Measurements from ENCODE around the gene NT5DC3.
A peak's percentile ranks its signal among the peaks of the same experiment; 100 is the strongest.

Gene NT5DC3
- total RNA-seq, result 3.8 to 15.3 (median 7.0) reads per million in 18 experiments

DNA sequence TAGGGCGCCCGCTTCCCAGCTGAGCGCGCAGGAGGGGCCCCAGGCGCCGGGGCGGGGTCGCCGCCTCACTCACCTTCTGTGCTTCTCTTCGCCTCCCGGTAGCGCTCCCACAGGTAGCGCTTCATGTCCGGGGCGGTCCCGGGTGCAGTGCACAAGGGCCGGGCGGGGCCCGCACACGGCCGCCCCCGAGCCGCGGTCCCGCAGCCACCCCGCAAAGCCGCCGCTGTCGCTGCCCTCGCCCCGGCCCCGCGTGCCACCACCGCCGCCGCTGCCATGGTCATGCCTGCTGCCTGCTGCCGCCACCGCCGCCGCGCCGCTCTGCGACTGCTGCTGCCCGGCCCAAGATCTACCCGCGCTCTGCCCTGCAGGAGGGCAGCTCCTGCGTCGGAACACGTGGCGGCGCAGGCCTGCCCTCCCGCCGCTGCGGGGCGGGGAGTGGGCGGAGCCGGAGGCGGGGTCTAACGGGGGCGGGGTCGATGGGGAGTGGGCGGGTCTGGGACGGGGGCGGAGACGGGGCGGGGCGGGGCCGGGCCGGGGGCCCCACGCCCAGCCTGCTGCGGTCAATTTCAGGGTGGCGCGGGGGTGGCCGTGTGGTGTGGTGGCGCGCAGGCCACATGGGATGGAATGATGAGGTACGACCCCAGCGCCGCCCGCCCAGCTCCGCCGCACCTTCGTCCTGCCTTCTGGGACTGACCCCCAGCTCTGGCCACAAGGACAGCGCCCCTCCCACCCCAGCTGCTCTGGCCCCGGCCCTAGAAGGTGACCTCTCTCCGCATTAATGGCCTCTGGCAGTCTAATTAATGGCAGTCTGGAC, at the start of gene NT5DC3:
Gene NT5DC3, minus strand, starts transcription at position 359 of the 814 bp plus-strand sequence. Its CDS starts 78 bp downstream, at position 281.
- peak; percentile 84 to 89 for DNase-seq

DNA sequence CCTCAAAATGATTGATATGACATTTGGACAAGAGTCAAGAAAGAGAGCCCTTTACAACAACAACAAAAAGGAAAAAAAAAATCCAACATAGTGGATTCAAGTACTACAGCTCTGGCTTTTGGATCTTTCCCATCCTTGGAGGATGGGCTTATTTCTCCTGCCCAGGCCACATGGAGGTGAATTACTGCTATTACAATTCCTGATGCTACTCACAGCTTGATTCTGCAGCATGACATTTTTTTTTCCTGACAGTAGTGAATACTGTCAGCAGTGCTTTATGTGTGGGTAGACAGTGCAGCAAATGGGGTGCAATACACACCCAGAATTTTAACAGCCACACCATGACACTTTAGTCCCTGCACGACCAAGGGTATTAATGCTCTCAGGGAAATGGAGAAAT, 46.7 kb upstream of the NT5DC3 start:
- no peak for DNase-seq

- DNase-seq, result no peak
Observed at GRCh38 chr12:103886195-103886797, 45.3 kb upstream of the NT5DC3 start.

DNA sequence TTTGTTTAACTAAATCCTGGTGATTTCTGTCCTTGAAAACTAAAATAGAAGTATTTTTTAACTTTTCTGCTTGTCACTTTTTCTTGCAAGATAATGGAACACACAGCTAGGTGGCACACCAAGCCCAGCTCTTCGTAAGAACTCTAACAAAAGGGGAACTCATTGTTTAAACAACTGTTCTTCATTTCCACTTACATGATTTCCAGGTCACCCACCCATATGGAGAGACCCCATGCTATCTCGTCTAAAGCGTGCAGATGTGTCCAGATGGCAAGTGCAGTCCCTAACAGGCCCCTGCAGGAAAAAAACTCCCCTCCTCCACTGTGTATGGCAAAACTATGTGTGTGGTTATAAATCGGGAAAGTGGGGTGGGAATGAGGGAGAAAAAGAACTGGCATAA, 43.3 kb upstream of the NT5DC3 start:
- DNase-seq, result peak; percentile 65 to 67

DNA sequence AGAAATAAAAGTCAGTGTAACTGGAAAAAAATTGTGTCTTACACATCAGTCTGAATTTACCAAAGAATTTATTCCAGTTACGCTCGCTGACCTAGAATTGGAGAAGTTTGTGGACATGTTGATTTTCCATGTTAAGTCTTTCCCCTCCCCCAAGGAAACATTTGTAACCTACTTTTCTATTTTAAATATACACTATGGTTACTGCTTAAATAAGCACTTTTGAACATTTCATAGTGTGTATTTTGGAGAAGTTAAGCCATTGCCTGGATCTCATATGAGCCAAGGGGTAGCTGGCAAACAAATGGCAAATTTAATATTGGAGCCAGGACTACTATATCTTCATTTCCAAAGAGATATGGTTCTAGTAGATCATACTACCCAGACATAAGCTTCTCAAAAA, 42.9 kb upstream of the NT5DC3 start:
- no peak for DNase-seq

- DNase-seq, result no peak
Observed at GRCh38 chr12:103882861-103883596, 42.0 kb upstream of the NT5DC3 start.

DNA sequence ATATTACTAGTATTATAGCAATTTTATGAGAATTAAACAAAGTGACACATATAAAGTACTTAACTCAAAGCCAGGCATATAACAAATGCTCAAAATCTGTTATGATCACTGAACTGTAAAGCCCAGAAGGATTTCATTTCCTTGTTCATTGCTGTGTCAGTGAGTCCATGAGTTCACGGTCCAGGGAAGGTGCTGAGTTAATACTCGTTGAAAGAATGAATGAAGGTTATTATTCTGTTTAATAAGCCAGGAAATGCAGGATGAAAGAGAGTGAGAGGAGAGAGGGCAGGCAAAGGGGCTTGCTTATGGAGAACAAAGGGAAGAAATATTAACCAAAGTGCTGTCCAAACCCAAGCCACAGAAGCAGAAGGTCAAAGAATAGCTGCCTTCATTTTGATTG, 40.2 kb upstream of the NT5DC3 start:
- no peak for DNase-seq

- DNase-seq, result no peak
Observed at GRCh38 chr12:103880299-103881142, 39.5 kb upstream of the NT5DC3 start.

GRCh38 chr12:103879878-103880277, 38.8 kb upstream of the NT5DC3 start:
- DNase-seq, result no peak

- DNase-seq, result no peak
Observed at GRCh38 chr12:103879048-103879692, 38.1 kb upstream of the NT5DC3 start.

DNA sequence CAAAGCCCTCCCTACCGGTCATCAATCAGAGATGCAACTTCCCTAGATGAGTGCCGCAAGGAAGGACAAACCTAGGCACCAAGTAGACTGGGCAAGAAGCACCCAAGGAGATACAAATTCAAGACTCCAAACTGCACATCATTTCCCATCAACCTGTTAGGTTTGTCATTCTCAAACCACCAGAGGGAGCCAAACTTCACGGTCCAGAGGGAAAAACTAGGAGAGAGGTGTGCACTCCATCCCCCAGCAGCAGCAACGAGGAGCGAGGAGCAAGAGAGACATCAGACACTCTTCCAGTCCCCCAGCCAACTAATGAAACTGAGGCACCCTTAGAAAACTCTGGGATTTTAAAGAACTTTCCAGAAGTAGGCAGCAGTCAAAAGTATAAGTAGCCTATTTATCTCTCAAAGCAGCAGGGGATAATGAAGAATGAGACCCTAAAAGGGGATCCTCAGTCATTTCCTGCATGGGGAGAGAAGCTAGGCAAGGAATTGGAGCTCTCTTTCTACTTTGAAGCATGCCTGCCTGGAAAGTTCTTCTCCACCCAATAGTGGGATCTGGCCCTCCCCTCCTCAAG, 37.0 kb upstream of the NT5DC3 start:
- DNase-seq, result peak; percentile 47 to 53

DNA sequence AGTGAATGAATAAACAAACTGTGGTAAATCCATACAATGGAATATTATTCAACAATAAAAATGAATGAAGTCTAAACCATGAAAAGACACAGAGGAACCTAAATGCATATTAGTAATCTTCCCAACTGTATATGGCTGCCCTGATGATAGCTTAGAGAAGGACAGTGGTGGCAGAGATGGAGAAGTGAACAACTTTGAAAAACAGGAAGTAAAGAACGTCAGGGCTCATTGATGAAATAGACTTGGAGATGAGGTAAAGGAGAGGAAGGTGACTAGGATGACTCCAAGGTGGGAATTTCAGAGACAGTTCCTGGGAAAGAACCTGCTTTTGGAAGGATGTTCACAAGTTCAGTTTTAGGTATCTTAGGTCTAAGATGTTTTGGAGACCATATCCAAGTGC, 36.3 kb upstream of the NT5DC3 start:
- DNase-seq, result peak; percentile 14 to 32

GRCh38 chr12:103875666-103876065, 34.6 kb upstream of the NT5DC3 start:
- DNase-seq, result no peak

DNA sequence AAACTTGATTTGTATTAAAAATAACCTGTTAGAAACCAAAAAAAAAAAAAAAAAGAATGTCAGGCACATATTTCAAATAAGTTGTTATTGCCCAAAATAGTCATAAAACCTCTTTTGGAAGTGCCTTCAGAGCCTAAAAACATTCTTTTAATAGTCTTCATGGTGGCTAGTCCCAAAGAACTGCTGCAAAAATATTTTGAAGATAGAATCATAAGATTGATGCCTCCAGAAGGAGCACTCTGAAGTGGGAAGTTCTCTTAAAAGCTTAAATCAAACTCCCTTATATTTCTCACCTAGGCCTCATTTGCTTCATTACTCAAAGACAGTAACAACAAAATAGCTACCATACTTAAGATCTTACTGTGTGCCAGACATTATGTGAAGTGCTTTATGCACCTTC, 27.2 kb upstream of the NT5DC3 start:
- no peak for DNase-seq

GRCh38 chr12:103865151-103865730, 24.2 kb upstream of the NT5DC3 start:
- no peak for DNase-seq

- no peak for DNase-seq
Observed at GRCh38 chr12:103864710-103865109, 23.7 kb upstream of the NT5DC3 start.

- DNase-seq, result peak; percentile 10 to 49
Observed at GRCh38 chr12:103858953-103859601, 18.0 kb upstream of the NT5DC3 start.

- DNase-seq, result no peak
Observed at GRCh38 chr12:103858335-103858734, 17.3 kb upstream of the NT5DC3 start.

DNA sequence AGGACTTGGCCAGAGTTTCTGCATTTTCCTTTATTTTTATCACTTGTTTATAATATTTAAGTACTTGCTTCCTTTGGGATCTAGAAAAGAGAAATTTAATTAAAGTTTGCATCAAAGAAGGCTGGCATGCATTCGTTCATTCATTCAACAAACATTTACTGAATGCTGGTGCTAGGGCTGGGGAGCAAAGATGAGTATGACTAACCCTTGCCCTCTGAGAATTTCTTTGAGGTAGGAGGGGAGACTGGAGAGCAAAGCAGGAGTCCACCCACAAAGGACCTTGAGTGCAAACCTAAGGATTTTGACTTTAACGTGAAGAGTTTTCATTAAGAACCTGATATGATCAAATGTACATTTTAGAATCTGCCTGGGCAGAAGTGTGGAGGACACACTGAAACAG, 16.1 kb upstream of the NT5DC3 start:
- DNase-seq, result no peak

- no peak for DNase-seq
Observed at GRCh38 chr12:103855896-103856657, 15.0 kb upstream of the NT5DC3 start.

Measured in inflammatory macrophage (primary cell).